Heart left ventricle (tissue), 16 donors: ENCODE results near the gene KAT8. TPM values are rescaled to one million over a fixed set of nuclear protein-coding genes. Genes with fewer than 3 reads are reported as not detected.

Experiments used
- ATAC-seq, 4 donors: fragments of 200-7000 bp; cut with Tn5 transposase; one replicate each; pipeline ENCODE4 v1.9.1; 2020 to 2022; ENCODE audit warnings: moderate library complexity in 4 of 4, mild to moderate bottlenecking in 3 of 4, moderate number of reproducible peaks in 1 of 4
- DNase-seq, 5 donors: peaks; one replicate each; pipeline ENCODE4 v3.0.0-alpha.2; 2020
- H3K27ac ChIP-seq, 12 donors: fragments of 200-600 bp; sonication (generic) in 4 of 12; one replicate each; pipeline versions ENCODE4 v1.5.0 to v1.8.0; 2016 to 2022; ENCODE audit warnings: mild to moderate bottlenecking in 2 of 12
- H3K27me3 ChIP-seq, 9 donors: fragments of 200-600 bp; sonication (generic) in 2 of 9; one replicate each; pipeline versions ENCODE4 v1.5.1 to v1.8.0; 2016 to 2022; ENCODE audit warnings: mild to moderate bottlenecking in 3 of 9
- H3K36me3 ChIP-seq, 9 donors: fragments of 200-600 bp; sonication (generic) in 2 of 9; one replicate each; pipeline versions ENCODE4 v1.5.0 to v1.8.0; 2018 to 2022; ENCODE audit warnings: mild to moderate bottlenecking in 2 of 9
- H3K4me1 ChIP-seq, 12 donors: fragments of 200-600 bp; sonication (generic) in 4 of 12; one replicate each; pipeline versions ENCODE4 v1.5.0 to v1.8.0; 2016 to 2022; ENCODE audit warnings: mild to moderate bottlenecking in 3 of 12
- H3K4me3 ChIP-seq, 12 donors: fragments of 200-600 bp; sonication (generic) in 4 of 12; one replicate each; pipeline versions ENCODE4 v1.5.0 to v1.8.0; 2017 to 2022; ENCODE audit warnings: mild to moderate bottlenecking in 9 of 12, moderate library complexity in 4 of 12
- H3K9me3 ChIP-seq, 12 donors: fragments of 200-600 bp; sonication (generic) in 4 of 12; one replicate each; pipeline versions ENCODE4 v1.5.0 to v1.8.0; 2016 to 2022; ENCODE audit warnings: mild to moderate bottlenecking in 1 of 12
- CTCF ChIP-seq, 12 donors: fragments of 200-600 bp; sonication (generic) in 4 of 12; IDR thresholded peaks; one replicate each; pipeline versions ENCODE4 v1.5.0 to v1.8.0; 2018 to 2022; ENCODE audit warnings: antibody characterized with exemption in 12 of 12, mild to moderate bottlenecking in 5 of 12
- POLR2A ChIP-seq, 2 donors: fragments of 450-650 bp; IDR thresholded peaks; one replicate each; pipeline ENCODE4 v1.6.1; 2017; ENCODE audit warnings: antibody characterized with exemption in 2 of 2, mild to moderate bottlenecking in 2 of 2, moderate library complexity in 2 of 2
- WGBS, 4 donors: extraction: QIAGEN DNeasy Blood & Tissue Kit in 2 of 4; methylation state at CpG; one replicate each; pipeline versions ENCODE4 v1.1.5 to v1.1.7; 2013 to 2018; 5-methylcytosine and 5-hydroxymethylcytosine counted together
- intact Hi-C, 10 donors: fragments of 100-400 bp; cut with DNase I; formaldehyde crosslinking; loops; one replicate each; pipeline versions ENCODE4 v1.11.1 to v1.14.2; 2022
- polyA plus RNA-seq, 2 donors: library from polyadenylated mRNA; stranded (reverse); fragments of 200-250 nt; gene quantifications; one replicate each; pipeline ENCODE4 v1.2.3, GENCODE V29; 2013
- total RNA-seq, 9 donors: library from RNA; depleted of rRNA in 2 of 9; stranded (reverse); fragments of >200 nt in 2 of 9; fragmentation: NEBNext Ultra II Directional in 3 of 9; extraction: Animal tissue kit (Norgen Biotek cat#: 25700) in 3 of 9; gene quantifications; one replicate each; pipeline versions ENCODE4 v1.1.0 to v1.2.4, GENCODE V29; 2016 to 2023
- donor health status: ischemic (EF 13 %, LVEDD 7.1; RV severe dilation, severe dysfunction).
- donor health status: healthy with polysubstance abuse.
- donor health status: DM: no; HTN: yes; CAD: no.
- donor health status: DM: no; HTN: no; CAD: no.
- donor health status: ischemic (EF 25% LVEDD 6.9; RV normal size, moderate dysfunction).
- donor health status: ischemic (EF 25% LVEDD 5.7; RV mildly dilated, moderate dysfunction).
- donor health status: healthy.
- donor health status: DM: yes; HTN: yes; CAD: no.
- donor health status: ischemic (EF 35%, LVEDD 5.7; RV mildly dilated, moderate dysfunction).
- donor health status: nonischemic (EF 11% LVEDD 7.7; RV severe dilation, severe dysfunction).
- donor health status: DM: yes; HTN: yes; CAD: no.
- donor health status: PGD.
- donor health status: ischemic (EF 29% LVEDD 5.4; RV normal size, mild dysfunction).
- donor health status: nonischemic (EF 23%, LVEDD 6.1; RV moderate dilation, normal function).

KAT8 gene
- total and polyA plus RNA-seq, 11 donors: 52.8 to 83.2 (median 64.7) TPM

- DNase-seq (no peak), ATAC-seq (no peak)
- no peaks in the 10 kb centered on the region for H3K9me3 ChIP-seq
- H3K4me3 ChIP-seq: no peak overlapping the region
- H3K27ac ChIP-seq: no peak overlapping the region
- intact Hi-C loops: loop anchor here in 5 of 10 donors (10.0 kb wide), 6 partner anchors 94 to 376 kb away; partner anchors contain the start of genes ARMC5 (in 1 of the 5), FUS (in 1 of the 5), HSD3B7 (in 1 of the 5) and SETD1A (in 1 of the 5)
- H3K36me3 ChIP-seq: peaks cover 0 to 78% (median 68%) of the 10 kb centered on the region in 9 donors
- H3K4me1 ChIP-seq: peaks cover 0 to 37% (median 13%) of the 10 kb centered on the region in 12 donors
- no peaks in the 10 kb centered on the region for H3K27me3 ChIP-seq
- WGBS, 4 donors: 87 to 96% (median 93%) methylated on average over 15 of the region's 15 CpGs
- TF ChIP-seq POLR2A (IDR thresholded peaks at IDR 0.05): no peak
- TF ChIP-seq CTCF (IDR thresholded peaks at IDR 0.05): no peak
Observed at GRCh38 chr16:31078597-31079341, 38.7 kb upstream of the KAT8 start.

- intact Hi-C loops: loop anchor here in 5 of 10 donors (10.0 kb wide), 6 partner anchors 95 to 375 kb away; partner anchors contain the start of genes ARMC5 (in 1 of the 5), FUS (in 1 of the 5), HSD3B7 (in 1 of the 5) and SETD1A (in 1 of the 5)
- TF ChIP-seq POLR2A (IDR thresholded peaks at IDR 0.05) (no peak), CTCF (IDR thresholded peaks at IDR 0.05) (no peak)
- Histone ChIP-seq H3K4me1 (peaks cover 0 to 37% (median 13%) of the 10 kb centered on the region in 12 donors), H3K4me3 (no peak overlapping the region), H3K9me3 (no peaks in the 10 kb centered on the region), H3K36me3 (peaks cover 0 to 84% (median 68%) of the 10 kb centered on the region in 9 donors), H3K27me3 (no peaks in the 10 kb centered on the region), H3K27ac (no peak overlapping the region)
- ATAC-seq (no peak), DNase-seq (no peak)
- WGBS, 4 donors: 87 to 88% (median 87%) methylated on average over 13 of the region's 13 CpGs
Observed at GRCh38 chr16:31079342-31079944, 38.0 kb upstream of the KAT8 start.

GRCh38 chr16:31080035-31080629, 37.3 kb upstream of the KAT8 start:
- Histone ChIP-seq H3K27ac (no peak overlapping the region), H3K9me3 (no peaks in the 10 kb centered on the region), H3K27me3 (no peaks in the 10 kb centered on the region), H3K4me1 (peaks cover 0 to 31% (median 7%) of the 10 kb centered on the region in 12 donors), H3K4me3 (no peak overlapping the region), H3K36me3 (peaks cover 0 to 91% (median 74%) of the 10 kb centered on the region in 9 donors)
- intact Hi-C loops: no loop called here
- DNase-seq (no peak), ATAC-seq (no peak)
- WGBS, 4 donors: 94 to 96% (median 95%) methylated on average over 23 to 40 of the region's 40 CpGs
- TF ChIP-seq POLR2A (IDR thresholded peaks at IDR 0.05): no peak
- no peak for TF ChIP-seq CTCF (IDR thresholded peaks at IDR 0.05)
